ENCODE measurements around the gene RNF167. TPM values are rescaled to one million over a fixed set of nuclear protein-coding genes. Genes with fewer than 3 reads are reported as not detected.

Gene RNF167
- total and polyA plus RNA-seq, 2 of the 13 experiments (the other 11 are each of a cell fraction or from before 2014, with no cell fraction given) = 44.1 to 45.4 TPM

- TF ChIP-seq PATZ1 (CRISPR knock-in tag; IDR thresholded peaks at IDR 0.05) = peak; percentile 57
- no peak for TF ChIP-seq ZNF234 (CRISPR knock-in tag; conservative IDR thresholded peaks at IDR 0.05)
- TF ChIP-seq ZNF354B (CRISPR knock-in tag; IDR thresholded peaks at IDR 0.05) = peak; percentile 74; the same call in 1 of the 2 replicates
- 0 out of 2 replicates have a peak, but pooled peaks have one; percentile 21 for TF ChIP-seq ETV6 (CRISPR knock-in tag; conservative IDR thresholded peaks at IDR 0.05)
- no peak for TF ChIP-seq NFE2L1 (CRISPR knock-in tag; IDR thresholded peaks at IDR 0.05; ENCODE audit: borderline replicate concordance)
- TF ChIP-seq BRF2 (CRISPR knock-in tag; IDR thresholded peaks at IDR 0.05) = peak; percentile 68; the same call in 1 of the 2 replicates
- TF ChIP-seq ZBTB37 (CRISPR knock-in tag; IDR thresholded peaks at IDR 0.05) = no peak
- TF ChIP-seq HOXA7 (CRISPR knock-in tag; IDR thresholded peaks at IDR 0.05) = 0 out of 2 replicates have a peak, but pooled peaks have one; percentile 67
- no peak for TF ChIP-seq TBL1XR1 (IDR thresholded peaks at IDR 0.05; ENCODE audit: borderline replicate concordance, low read length, partially characterized antibody)
- no peak for TF ChIP-seq FOXP1 (IDR thresholded peaks at IDR 0.05)
- TF ChIP-seq FOXP1 (CRISPR knock-in tag; IDR thresholded peaks at IDR 0.05) = no peak
- TF ChIP-seq SMAD1 (CRISPR knock-in tag; IDR thresholded peaks at IDR 0.05; ENCODE audit: borderline replicate concordance, low read depth) = no peak
- no peak for TF ChIP-seq SP140L (CRISPR knock-in tag; IDR thresholded peaks at IDR 0.05; ENCODE audit: borderline replicate concordance)
- TF ChIP-seq ZBTB14 (CRISPR knock-in tag; IDR thresholded peaks at IDR 0.05) = no peak
- peak; percentile 41; the same call in 1 of the 2 replicates for TF ChIP-seq SMAD3 (CRISPR knock-in tag; IDR thresholded peaks at IDR 0.05)
- no peak for TF ChIP-seq ZNF18 (CRISPR knock-in tag; IDR thresholded peaks at IDR 0.05; ENCODE audit: insufficient replicate concordance)
- TF ChIP-seq ZBTB33 (CRISPR knock-in tag; IDR thresholded peaks at IDR 0.05) = no peak
Observed at GRCh38 chr17:4967539-4968485, 27.7 kb downstream of the RNF167 start, which contains the start of gene SPAG7 (continued).

All from HepG2 (cell line).